GM13977 (cell line): ENCODE data around the gene NR3C1.

Source experiments
- DNase-seq: peaks from one replicate; pipeline ENCODE4 v3.0.0; 2012; ENCODE audit warnings: low spot score
- CTCF ChIP-seq: IDR thresholded peaks from 2 replicates; pipeline ENCODE4 v1.5.1; 2012; ENCODE audit warnings: mild to moderate bottlenecking, control low read depth; ENCODE audit not compliant: insufficient read depth; ENCODE audit errors: extremely low read depth, missing control alignments
- in situ Hi-C: fragments of 300-500 bp; cut with MboI; formaldehyde crosslinking; loops from one replicate; pipeline ENCODE4 v1.12.0; 2022; ENCODE audit warnings: low sequenced_read_pairs, low pct_unique_long_range_greater_than_20kb, mixed read lengths, inconsistent platforms; ENCODE audit not compliant: unreplicated experiment

Gene NR3C1

GRCh38 chr5:143350341-143350740 is 53.1 kb downstream of the NR3C1 start:
- in situ Hi-C loops: no loop called here

GRCh38 chr5:143349177-143349576 is 54.3 kb downstream of the NR3C1 start:
- no peak for DNase-seq
- in situ Hi-C loops: no loop called here
- TF ChIP-seq CTCF: no peak

More at GRCh38 chr5:143350341-143350740, 53.1 kb downstream of the NR3C1 start:
- no peak for TF ChIP-seq CTCF
- DNase-seq: no peak

GRCh38 chr5:143347698-143348344 is 55.7 kb downstream of the NR3C1 start:
- no peak for DNase-seq
- TF ChIP-seq CTCF: no peak
- in situ Hi-C loops: no loop called here

DNA sequence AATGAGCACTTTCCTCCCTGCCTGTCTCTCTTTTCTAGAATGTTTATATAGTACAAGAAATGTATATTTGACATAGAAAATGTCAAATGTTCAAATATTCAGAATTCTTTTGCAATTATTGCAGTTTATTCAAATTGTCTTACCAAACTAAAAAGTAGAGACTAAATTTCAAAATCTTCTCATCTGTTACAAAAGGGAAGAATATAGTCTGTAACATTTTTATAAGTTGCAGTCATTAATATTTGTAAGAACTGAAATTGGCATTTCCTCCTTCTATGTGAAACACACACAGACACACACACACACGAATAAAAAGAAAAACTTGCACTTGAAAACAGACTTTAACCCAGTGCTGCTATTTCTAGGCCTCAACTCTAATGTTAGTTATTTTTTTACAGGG is 56.4 kb downstream of the NR3C1 start:
- DNase-seq: no peak
- in situ Hi-C loops: no loop called here
- TF ChIP-seq CTCF: no peak

GRCh38 chr5:143345671-143346440 is 57.6 kb downstream of the NR3C1 start:
- no peak for DNase-seq
- TF ChIP-seq CTCF: no peak
- in situ Hi-C loops: no loop called here

- no peak for DNase-seq
- in situ Hi-C loops: no loop called here
- no peak for TF ChIP-seq CTCF
Observed at GRCh38 chr5:143343042-143343441, 60.4 kb downstream of the NR3C1 start.
